Activated T-helper 17 cell treated with anti-CD3 and anti-CD28 coated beads, Interleukin-2, amount 50 U/mL, for 72 hours (primary cell): Measurements from ENCODE around the gene CLEC4M. TPM values are rescaled to one million over a fixed set of nuclear protein-coding genes. Genes with fewer than 3 reads are reported as not detected.
"Not testable (repeated sequence)": the region's sequence is repeated elsewhere in the genome, so short reads cannot be mapped to it uniquely, and the experiment has no call there.

Experiments used
- ATAC-seq: fragments of 150-1000 bp; cut with Tn5 transposase; replicated peaks from 2 replicates; pipeline ENCODE4 v1.10.0; 2021; ENCODE audit warnings: mild to moderate bottlenecking, moderate library complexity
- H3K27ac Mint-ChIP-seq: one replicate; pipeline ENCODE4 v1.8.0; 2022; ENCODE audit warnings: mixed read lengths
- H3K27me3 Mint-ChIP-seq: one replicate; pipeline ENCODE4 v1.8.0; 2022; ENCODE audit warnings: mixed read lengths
- H3K36me3 Mint-ChIP-seq: one replicate; pipeline ENCODE4 v1.8.0; 2022; ENCODE audit warnings: low read depth, mild to moderate bottlenecking, mixed read lengths
- H3K4me1 Mint-ChIP-seq: one replicate; pipeline ENCODE4 v1.8.0; 2022; ENCODE audit warnings: mixed read lengths
- H3K4me3 Mint-ChIP-seq: one replicate; pipeline ENCODE4 v1.8.0; 2022; ENCODE audit warnings: mild to moderate bottlenecking, mixed read lengths
- H3K9me3 Mint-ChIP-seq: one replicate; pipeline ENCODE4 v1.8.0; 2022; ENCODE audit warnings: mixed read lengths
- total RNA-seq, 2 donors: library from RNA; stranded (reverse); gene quantifications; one replicate each; pipeline ENCODE4 v1.2.3, GENCODE V29; 2022

Gene CLEC4M
- total RNA-seq, 2 donors from 2014 or later = not detected

GRCh38 chr19:7793493-7793892 is 30.4 kb downstream of the CLEC4M start:
- Mint-ChIP-seq H3K4me3 (no peak overlapping the region), H3K36me3 (no peaks in the 10 kb centered on the region), H3K9me3 (no peaks in the 10 kb centered on the region), H3K27ac (no peak overlapping the region), H3K4me1 (no peaks in the 10 kb centered on the region), H3K27me3 (peaks cover 24% of the 10 kb centered on the region)
- ATAC-seq = no peak

DNA sequence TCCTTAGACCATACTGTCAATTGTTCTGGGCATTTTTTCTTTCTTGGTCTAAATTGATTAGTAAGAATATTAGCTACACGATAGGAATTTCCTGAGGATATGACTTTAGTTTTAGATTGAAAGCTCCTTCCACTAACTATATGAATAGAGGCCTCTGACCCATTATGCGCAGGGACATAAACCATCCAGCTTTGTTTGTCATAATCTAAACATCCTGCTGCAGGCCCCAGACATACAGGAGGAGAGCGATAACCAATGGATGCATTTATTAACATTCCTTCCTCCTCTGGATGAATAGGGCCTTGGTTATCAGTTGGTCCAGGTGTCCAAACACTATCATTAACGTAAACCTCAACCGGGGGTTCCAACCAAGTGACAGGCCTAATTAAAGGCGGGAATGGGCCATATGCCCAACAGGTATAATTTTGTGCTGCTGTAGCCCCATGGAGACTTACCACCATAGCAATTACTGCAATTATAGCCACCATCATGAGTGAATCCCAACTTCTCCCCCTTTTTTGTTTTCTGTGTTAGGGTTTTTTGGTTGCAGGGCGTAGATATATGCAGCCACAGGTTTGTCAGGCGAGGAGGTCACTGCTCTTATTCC is 32.6 kb downstream of the CLEC4M start:
- Mint-ChIP-seq H3K4me3 (no peak overlapping the region), H3K9me3 (no peaks in the 10 kb centered on the region), H3K36me3 (no peaks in the 10 kb centered on the region), H3K27me3 (peaks cover 23% of the 10 kb centered on the region), H3K4me1 (no peaks in the 10 kb centered on the region), H3K27ac (no peak overlapping the region)
- ATAC-seq = no peak

- Mint-ChIP-seq H3K4me1 (no peaks in the 10 kb centered on the region), H3K27me3 (peaks cover 23% of the 10 kb centered on the region), H3K4me3 (peak overlapping the region; percentile 47), H3K36me3 (no peaks in the 10 kb centered on the region), H3K27ac (no peak overlapping the region), H3K9me3 (no peaks in the 10 kb centered on the region)
- peak; percentile 75 for ATAC-seq
Observed at GRCh38 chr19:7799640-7800355, 36.8 kb downstream of the CLEC4M start.

GRCh38 chr19:7801020-7801570 is 38.1 kb downstream of the CLEC4M start:
- no peak for ATAC-seq
- H3K4me1 Mint-ChIP-seq = no peaks in the 10 kb centered on the region
- H3K27me3 Mint-ChIP-seq = peaks cover 19% of the 10 kb centered on the region
- no peaks in the 10 kb centered on the region for H3K36me3 Mint-ChIP-seq
- no peak overlapping the region for H3K27ac Mint-ChIP-seq
- H3K4me3 Mint-ChIP-seq = no peak overlapping the region
- no peaks in the 10 kb centered on the region for H3K9me3 Mint-ChIP-seq

DNA sequence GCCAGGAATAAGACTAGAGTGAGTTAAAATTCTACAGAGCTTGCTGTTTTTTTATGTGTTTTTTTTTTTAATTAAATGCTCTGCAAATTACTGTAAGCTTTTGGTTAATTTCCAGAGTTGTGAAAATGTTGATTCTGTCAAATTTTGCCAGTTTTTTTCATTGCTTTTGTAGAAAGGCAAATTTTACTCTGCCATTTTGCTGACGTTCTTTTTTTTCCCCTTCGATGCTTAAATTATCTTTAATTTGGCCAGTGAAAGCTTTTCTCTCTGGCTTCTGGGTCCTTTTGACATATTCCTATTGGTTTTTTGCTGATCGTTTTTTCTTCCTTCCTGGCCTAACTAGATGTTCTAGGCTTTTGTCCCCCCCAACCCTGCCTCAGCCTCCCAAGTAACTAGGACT is 43.2 kb downstream of the CLEC4M start:
- no peaks in the 10 kb centered on the region for H3K9me3 Mint-ChIP-seq
- peaks cover 12% of the 10 kb centered on the region for H3K27me3 Mint-ChIP-seq
- no peak overlapping the region for H3K4me3 Mint-ChIP-seq
- no peak overlapping the region for H3K27ac Mint-ChIP-seq
- no peaks in the 10 kb centered on the region for H3K36me3 Mint-ChIP-seq
- peaks cover 6% of the 10 kb centered on the region for H3K4me1 Mint-ChIP-seq
- no peak for ATAC-seq

- Mint-ChIP-seq H3K27ac (no peak overlapping the region), H3K9me3 (no peaks in the 10 kb centered on the region), H3K27me3 (peaks cover 14% of the 10 kb centered on the region), H3K4me3 (peak overlapping the region; percentile 14), H3K4me1 (peaks cover 6% of the 10 kb centered on the region), H3K36me3 (no peaks in the 10 kb centered on the region)
- no peak for ATAC-seq
Observed at GRCh38 chr19:7806876-7807275, 43.8 kb downstream of the CLEC4M start.

GRCh38 chr19:7808108-7808507 is 45.1 kb downstream of the CLEC4M start:
- Mint-ChIP-seq H3K4me3 (peak overlapping the region; percentile 14), H3K27me3 (peaks cover 11% of the 10 kb centered on the region), H3K27ac (no peak overlapping the region), H3K9me3 (no peaks in the 10 kb centered on the region), H3K36me3 (no peaks in the 10 kb centered on the region), H3K4me1 (peaks cover 6% of the 10 kb centered on the region)
- ATAC-seq = no peak

DNA sequence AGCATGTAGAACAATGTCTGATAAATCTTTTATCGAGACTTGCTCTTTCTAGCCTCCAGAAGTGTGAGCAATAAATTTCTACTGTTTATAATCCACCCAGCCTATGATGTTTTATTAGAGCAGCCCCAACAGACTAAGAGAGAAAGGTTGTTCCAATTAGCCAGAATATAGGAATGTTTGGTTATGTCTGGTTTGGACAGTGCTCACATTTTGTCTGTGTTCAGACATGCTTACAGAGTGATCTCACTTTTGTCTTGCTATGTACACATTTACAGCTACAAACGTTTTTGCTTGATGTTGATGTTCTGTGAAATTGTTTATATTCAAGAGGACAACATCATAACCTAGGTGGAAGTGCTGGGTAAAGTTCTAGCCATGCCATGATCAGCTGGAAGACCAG is 48.9 kb downstream of the CLEC4M start:
- Mint-ChIP-seq H3K4me1 (peaks cover 12% of the 10 kb centered on the region), H3K27ac (no peak overlapping the region), H3K36me3 (no peaks in the 10 kb centered on the region), H3K27me3 (peaks cover 7% of the 10 kb centered on the region), H3K9me3 (no peaks in the 10 kb centered on the region), H3K4me3 (no peak overlapping the region)
- ATAC-seq = no peak

DNA sequence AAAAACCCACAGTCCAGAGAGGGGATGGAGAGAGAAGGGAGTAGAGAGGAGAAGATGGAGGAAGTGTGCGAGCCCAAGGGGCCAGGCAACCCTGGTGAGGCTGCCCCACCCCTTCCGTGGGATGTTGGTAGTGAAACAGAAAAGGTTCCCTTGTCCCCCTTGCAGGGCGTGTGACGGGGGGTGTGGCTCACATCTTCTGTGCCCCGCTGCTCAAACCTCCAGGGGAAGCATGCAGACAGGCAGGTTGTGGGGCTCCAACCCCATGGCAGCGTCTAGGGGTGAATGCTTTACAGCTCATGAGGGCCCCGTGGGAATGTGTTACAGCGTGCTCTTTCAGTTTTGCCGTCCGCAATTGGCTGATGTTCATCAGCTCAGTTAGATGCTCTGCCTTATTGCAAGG is 52.3 kb downstream of the CLEC4M start:
- Mint-ChIP-seq H3K27ac (peak overlapping the region; percentile 55), H3K27me3 (peaks cover 12% of the 10 kb centered on the region), H3K9me3 (no peaks in the 10 kb centered on the region), H3K36me3 (no peaks in the 10 kb centered on the region), H3K4me1 (peaks cover 6% of the 10 kb centered on the region), H3K4me3 (peak overlapping the region; percentile 55)
- ATAC-seq = peak; percentile 29

- not testable (repeated sequence) for H3K4me1 Mint-ChIP-seq, H3K9me3 Mint-ChIP-seq, ATAC-seq, H3K4me3 Mint-ChIP-seq, H3K36me3 Mint-ChIP-seq, H3K27ac Mint-ChIP-seq
- H3K27me3 Mint-ChIP-seq = peaks cover 16% of the 10 kb centered on the region
Observed at GRCh38 chr19:7816040-7816439, 53.0 kb downstream of the CLEC4M start.

GRCh38 chr19:7817801-7818200 is 54.8 kb downstream of the CLEC4M start:
- peaks cover 12% of the 10 kb centered on the region for H3K27me3 Mint-ChIP-seq
- peaks cover 6% of the 10 kb centered on the region for H3K4me1 Mint-ChIP-seq

DNA sequence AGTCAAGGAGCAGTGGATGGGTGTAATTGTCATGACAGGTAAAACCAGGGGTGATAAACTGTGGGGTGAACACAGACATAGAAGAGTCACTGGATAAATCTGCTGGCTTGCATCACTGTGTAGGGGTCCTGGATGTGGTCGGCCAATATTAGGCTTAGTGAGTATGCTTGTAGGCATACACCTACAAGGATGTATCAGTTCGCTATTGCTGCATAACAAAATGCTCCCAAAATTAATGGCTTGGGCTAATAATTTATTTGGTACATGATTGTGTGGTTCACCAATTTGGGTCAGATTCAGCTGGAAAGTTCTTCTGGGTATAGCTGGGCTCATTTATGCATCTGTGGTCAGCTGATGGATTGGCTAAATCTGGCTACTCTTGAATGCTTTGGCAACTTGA is 55.8 kb downstream of the CLEC4M start:
- Mint-ChIP-seq H3K36me3 (no peaks in the 10 kb centered on the region), H3K27ac (no peak overlapping the region), H3K27me3 (peaks cover 13% of the 10 kb centered on the region), H3K4me1 (peaks cover 6% of the 10 kb centered on the region), H3K9me3 (no peaks in the 10 kb centered on the region), H3K4me3 (no peak overlapping the region)
- no peak for ATAC-seq

More at GRCh38 chr19:7817801-7818200, 54.8 kb downstream of the CLEC4M start:
- Mint-ChIP-seq H3K4me3 (no peak overlapping the region), H3K9me3 (no peaks in the 10 kb centered on the region), H3K27ac (no peak overlapping the region), H3K36me3 (no peaks in the 10 kb centered on the region)
- no peak for ATAC-seq
